H1 (cell line): ENCODE results near the gene EPB41L4A. TPM values are rescaled to one million over a fixed set of nuclear protein-coding genes. Genes with fewer than 3 reads are reported as not detected.

Experiments
- CTCF ChIA-PET: fragments of 300-600 bp; sonication (Branson Sonifier 250); formaldehyde crosslinking; loops from one replicate; lab custom pipeline; 2021; ENCODE audit not compliant: partially characterized antibody; lab: Charles Lee
- POLR2A ChIA-PET: fragments of 300-600 bp; sonication (Branson Sonifier 250); formaldehyde crosslinking; loops from one replicate; lab custom pipeline; 2021; ENCODE audit warnings: inconsistent platforms; ENCODE audit not compliant: partially characterized antibody; lab: Charles Lee
- DNase-seq, 2 experiments: peaks; one replicate each; pipeline versions ENCODE4 v3.0.0 to v3.0.0-alpha.2; 2010 to 2022; ENCODE audit warnings: low spot score in 2 of 2, low read depth in 1 of 2, mixed read lengths in 1 of 2
- FAIRE-seq: peaks from 2 replicates; lab custom pipeline; 2011; peaks lifted over from hg19 to GRCh38; lab: Jason Lieb, UNC
- H2AFZ ChIP-seq: 2 replicates; pipeline ENCODE4 v1.8.1; 2012; ENCODE audit warnings: low read length, inconsistent platforms
- H2AK5ac ChIP-seq: 2 replicates; pipeline ENCODE4 v1.6.1; 2013; ENCODE audit warnings: low read depth, low read length
- H2BK120ac ChIP-seq: replicated peaks from 2 replicates; pipeline ENCODE3; 2013; ENCODE audit warnings: low read depth, low read length, inconsistent platforms
- H2BK12ac ChIP-seq: 2 replicates; pipeline ENCODE4 v1.6.1; 2013; ENCODE audit warnings: low read depth, low read length
- H2BK15ac ChIP-seq: 2 replicates; pipeline ENCODE4 v1.6.1; 2013; ENCODE audit warnings: low read length
- H2BK20ac ChIP-seq: 2 replicates; pipeline ENCODE4 v1.6.1; 2013; ENCODE audit warnings: low read length
- H2BK5ac ChIP-seq: 2 replicates; pipeline ENCODE4 v1.6.1; 2013; ENCODE audit warnings: low read depth, low read length
- H3K14ac ChIP-seq: 2 replicates; pipeline ENCODE4 v1.6.1; 2013; ENCODE audit warnings: inconsistent platforms; ENCODE audit not compliant: insufficient read length
- H3K18ac ChIP-seq: 2 replicates; pipeline ENCODE4 v1.6.1; 2013; ENCODE audit warnings: low read length; ENCODE audit errors: extremely low read depth
- H3K23ac ChIP-seq: 2 replicates; pipeline ENCODE4 v1.6.1; 2013; ENCODE audit warnings: inconsistent platforms; ENCODE audit not compliant: insufficient read length
- H3K23me2 ChIP-seq: 2 replicates; pipeline ENCODE4 v1.6.1; 2013; ENCODE audit warnings: low read depth, low read length
- H3K27ac ChIP-seq: 2 replicates; pipeline ENCODE4 v1.6.1; 2011; ENCODE audit warnings: low read depth, low read length, inconsistent platforms
- H3K27me3 ChIP-seq, 4 experiments: replicated peaks in 1 of 4; 1 replicate in 1 of 4; 2 replicates in 3 of 4; pipeline versions ENCODE4 v1.6.1 to v1.8.1; 2011 to 2013; ENCODE audit warnings: low read length in 3 of 4, mild to moderate bottlenecking in 3 of 4, inconsistent platforms in 2 of 4, mixed read lengths in 2 of 4, moderate library complexity in 1 of 4; ENCODE audit not compliant: control insufficient read depth in 3 of 4, insufficient read depth in 3 of 4; ENCODE audit errors: extremely low read depth in 1 of 4
- H3K36me3 ChIP-seq, 4 experiments: 2 replicates each; pipeline versions ENCODE4 v1.6.1 to v1.8.1; 2011 to 2013; ENCODE audit warnings: mild to moderate bottlenecking in 4 of 4, low read length in 3 of 4, moderate library complexity in 2 of 4, control low read depth in 1 of 4, inconsistent platforms in 1 of 4; ENCODE audit not compliant: insufficient read depth in 4 of 4, control insufficient read depth in 2 of 4
- H3K4ac ChIP-seq: replicated peaks from 2 replicates; pipeline ENCODE3; 2013; ENCODE audit warnings: low read length, low read depth, mixed read lengths, inconsistent platforms; ENCODE audit not compliant: insufficient read length
- H3K4me1 ChIP-seq, 4 experiments: replicated peaks in 1 of 4; 1 replicate in 1 of 4; 2 replicates in 3 of 4; pipeline versions ENCODE4 v1.6.1 to v1.8.1; 2011 to 2013; ENCODE audit warnings: low read length in 3 of 4, inconsistent platforms in 2 of 4, mixed read lengths in 1 of 4; ENCODE audit not compliant: insufficient read depth in 4 of 4, control insufficient read depth in 3 of 4
- H3K4me2 ChIP-seq, 2 experiments: 2 replicates each; pipeline versions ENCODE4 v1.6.1 to v1.8.1; 2011 to 2013; ENCODE audit warnings: low read depth in 2 of 2, low read length in 2 of 2, control low read depth in 1 of 2, inconsistent platforms in 1 of 2, mild to moderate bottlenecking in 1 of 2; ENCODE audit not compliant: insufficient read depth in 1 of 2
- H3K4me3 ChIP-seq, 4 experiments: fragments of 200-600, 300-600 bp in 1 of 4; sonication (generic), shearing (Covaris generic), sonication (Bioruptor Twin) in 1 of 4; 2 replicates each; pipeline versions ENCODE4 v1.5.1 to v1.8.1; 2011 to 2016; ENCODE audit warnings: low read length in 4 of 4, low read depth in 3 of 4, control low read depth in 2 of 4, inconsistent platforms in 2 of 4, mild to moderate bottlenecking in 2 of 4, mixed read lengths in 1 of 4, moderate library complexity in 1 of 4; ENCODE audit not compliant: insufficient read depth in 2 of 4; ENCODE audit errors: extremely low read depth in 1 of 4
- H3K56ac ChIP-seq: replicated peaks from 2 replicates; pipeline ENCODE3; 2013; ENCODE audit warnings: low read depth, mild to moderate bottlenecking, mixed read lengths, low read length, inconsistent platforms; ENCODE audit not compliant: insufficient read length
- H3K79me1 ChIP-seq: 2 replicates; pipeline ENCODE4 v1.6.1; 2013; ENCODE audit warnings: low read depth, low read length, control low read depth
- H3K79me2 ChIP-seq, 2 experiments: 2 replicates each; pipeline versions ENCODE4 v1.6.1 to v1.8.1; 2012 to 2013; ENCODE audit warnings: low read length in 2 of 2, mild to moderate bottlenecking in 2 of 2, inconsistent platforms in 1 of 2; ENCODE audit not compliant: insufficient read depth in 2 of 2, control insufficient read depth in 1 of 2
- H3K9ac ChIP-seq, 4 experiments: replicated peaks in 1 of 4; 1 replicate in 1 of 4; 2 replicates in 3 of 4; pipeline versions ENCODE4 v1.6.1 to v1.8.1; 2011 to 2013; ENCODE audit warnings: low read depth in 3 of 4, low read length in 3 of 4, control low read depth in 2 of 4, mild to moderate bottlenecking in 2 of 4, moderate library complexity in 2 of 4, inconsistent platforms in 1 of 4; ENCODE audit errors: extremely low read depth in 1 of 4
- H3K9me3 ChIP-seq, 2 experiments: 2 replicates each; pipeline versions ENCODE4 v1.6.1 to v1.8.1; 2012 to 2013; ENCODE audit warnings: mild to moderate bottlenecking in 2 of 2, moderate library complexity in 2 of 2, control low read depth in 1 of 2, inconsistent platforms in 1 of 2, low read depth in 1 of 2, low read length in 1 of 2, mixed read lengths in 1 of 2; ENCODE audit not compliant: insufficient read depth in 2 of 2
- H4K20me1 ChIP-seq, 2 experiments: replicated peaks in 1 of 2; 2 replicates each; pipeline versions ENCODE3 to v1.8.1; 2011 to 2013; ENCODE audit warnings: inconsistent platforms in 2 of 2, low read length in 2 of 2, mild to moderate bottlenecking in 1 of 2; ENCODE audit not compliant: insufficient read depth in 2 of 2, control insufficient read depth in 1 of 2
- H4K5ac ChIP-seq: 2 replicates; pipeline ENCODE4 v1.6.1; 2013; ENCODE audit warnings: low read length, low read depth, mixed read lengths, inconsistent platforms; ENCODE audit not compliant: insufficient read length
- H4K8ac ChIP-seq: 2 replicates; pipeline ENCODE4 v1.8.0; 2013; ENCODE audit warnings: mild to moderate bottlenecking, moderate library complexity, low read length, inconsistent platforms; ENCODE audit not compliant: insufficient read depth; ENCODE audit errors: extremely low read depth
- H4K91ac ChIP-seq: replicated peaks from 2 replicates; pipeline ENCODE3; 2013; ENCODE audit warnings: low read length, mixed read lengths, inconsistent platforms; ENCODE audit not compliant: insufficient read length
- CHD2 ChIP-seq: IDR thresholded peaks from 2 replicates; pipeline ENCODE4 v1.6.1; 2012; ENCODE audit warnings: low read length, improper control_type of control experiment
- CTBP2 ChIP-seq: IDR thresholded peaks from 2 replicates; pipeline ENCODE4 v1.7.0; 2011; ENCODE audit warnings: borderline replicate concordance, mild to moderate bottlenecking, moderate library complexity, mixed read lengths, low read length; ENCODE audit not compliant: insufficient read depth, insufficient read length
- CTCF ChIP-seq, 3 experiments: IDR thresholded peaks; 1 replicate in 2 of 3; 2 replicates in 1 of 3; pipeline versions ENCODE4 v1.5.1 to v1.6.1; 2011; ENCODE audit warnings: low read length in 3 of 3, mild to moderate bottlenecking in 3 of 3, inconsistent platforms in 2 of 3, low read depth in 1 of 3, moderate library complexity in 1 of 3; ENCODE audit not compliant: insufficient read depth in 1 of 3; ENCODE audit errors: control extremely low read depth in 1 of 3
- EP300 ChIP-seq, 2 experiments: IDR thresholded peaks; 1 replicate in 1 of 2; 2 replicates in 1 of 2; pipeline ENCODE4 v1.6.1; 2011 to 2012; ENCODE audit warnings: low read depth in 2 of 2, low read length in 2 of 2, mild to moderate bottlenecking in 2 of 2, borderline replicate concordance in 1 of 2, inconsistent platforms in 1 of 2, moderate library complexity in 1 of 2
- JUND ChIP-seq: IDR thresholded peaks from 2 replicates; pipeline ENCODE4 v1.6.1; 2011; ENCODE audit warnings: mild to moderate bottlenecking, improper control_type of control experiment, low read length
- KDM5A ChIP-seq: fragments of 200-600 bp; IDR thresholded peaks from 2 replicates; pipeline ENCODE4 v1.7.1; 2012; ENCODE audit warnings: mild to moderate bottlenecking, low read length, inconsistent platforms, mixed read lengths
- NANOG ChIP-seq: IDR thresholded peaks from 2 replicates; pipeline ENCODE4 v1.6.1; 2011; ENCODE audit warnings: low read length, low read depth, mild to moderate bottlenecking, inconsistent platforms; ENCODE audit not compliant: insufficient read depth, poor library complexity, severe bottlenecking
- POLR2A ChIP-seq, 2 experiments: IDR thresholded peaks; 1 replicate in 1 of 2; 2 replicates in 1 of 2; pipeline ENCODE4 v1.6.1; 2011; ENCODE audit warnings: low read depth in 2 of 2, low read length in 2 of 2, mild to moderate bottlenecking in 2 of 2; ENCODE audit errors: control extremely low read depth in 1 of 2
- SIRT6 ChIP-seq: IDR thresholded peaks from one replicate; pipeline ENCODE4 v1.7.1; 2012; ENCODE audit warnings: low read length, inconsistent platforms
- SRF ChIP-seq: IDR thresholded peaks from 2 replicates; pipeline ENCODE4 v1.6.1; 2011; ENCODE audit warnings: mild to moderate bottlenecking, low read depth, low read length, moderate library complexity
- TBP ChIP-seq: IDR thresholded peaks from 2 replicates; pipeline ENCODE4 v1.6.1; 2011; ENCODE audit warnings: low read depth, low read length, improper control_type of control experiment
- ZNF274 ChIP-seq: IDR thresholded peaks from 2 replicates; pipeline ENCODE4 v1.7.0; 2012; ENCODE audit warnings: low read length, borderline replicate concordance; ENCODE audit errors: extremely low read depth
- WGBS, 2 experiments: shearing (Covaris generic) in 1 of 2; methylation state at CpG; one replicate each; pipeline versions ENCODE4 v1.1.6 to v1.1.7; 2013 to 2015; ENCODE audit warnings: low lambda C conversion rate in 2 of 2, mixed read lengths in 2 of 2, inconsistent platforms in 1 of 2, low coverage in 1 of 2, missing lambda C conversion rate in 1 of 2; ENCODE audit not compliant: insufficient replicate concordance in 2 of 2, insufficient coverage in 1 of 2, insufficient read length in 1 of 2; ENCODE audit errors: extremely low coverage in 1 of 2, missing lambda C conversion rate in 1 of 2; 5-methylcytosine and 5-hydroxymethylcytosine counted together
- polyA plus RNA-seq, 7 experiments: library from polyadenylated mRNA; depleted of rRNA in 3 of 7; stranded (reverse) in 5 of 7; unstranded in 2 of 7; fragments of >200 nt in 5 of 7; fragments of 200-250 nt in 2 of 7; gene quantifications; 1 replicate in 5 of 7; 2 replicates in 1 of 7; 4 replicates in 1 of 7; pipeline versions ENCODE4 v1.2.1 to v1.2.3, GENCODE V29; 2011 to 2013; ENCODE audit warnings: missing spikeins in 2 of 7, mixed read lengths in 2 of 7
- total RNA-seq: library from RNA; stranded (reverse); fragmentation: NEBNext Ultra II Directional; extraction: Animal tissue kit (Norgen Biotek cat#: 25700); gene quantifications from 2 replicates; pipeline ENCODE4 v1.2.1, GENCODE V29; 2021

The EPB41L4A gene
- total and polyA plus RNA-seq, 2 of the 8 experiments (the other 6 are each of a cell fraction or from before 2014, with no cell fraction given): 1.6 to 4.6 TPM

GRCh38 chr5:112226215-112226614, 192.9 kb downstream of the EPB41L4A start:
- Histone ChIP-seq H3K27me3 (no peaks in the 10 kb centered on the region), H3K18ac (no peak overlapping the region), H2AK5ac (no peak overlapping the region), H2BK120ac (no peak overlapping the region), H4K20me1 (no peaks in the 10 kb centered on the region), H3K79me2 (no peaks in the 10 kb centered on the region), H3K9me3 (no peaks in the 10 kb centered on the region), H3K56ac (no peak overlapping the region), H3K4ac (no peak overlapping the region), H2BK5ac (no peak overlapping the region), H3K23ac (no peak overlapping the region), H4K91ac (no peak overlapping the region), H4K8ac (no peak overlapping the region), H2BK12ac (no peak overlapping the region), H3K36me3 (no peaks in the 10 kb centered on the region), H2BK20ac (no peak overlapping the region), H3K23me2 (no peaks in the 10 kb centered on the region), H3K9ac (no peak overlapping the region), H3K27ac (no peak overlapping the region), H2BK15ac (no peak overlapping the region), H3K4me3 (no peak overlapping the region; a peak in 1 of 8 replicates), H3K14ac (no peak overlapping the region), H4K5ac (no peak overlapping the region), H2AFZ (no peak overlapping the region), H3K4me2 (no peak overlapping the region; a peak in 1 of 4 replicates), H3K79me1 (no peaks in the 10 kb centered on the region), H3K4me1 (peaks cover 0 to 11% (median 3%) of the 10 kb centered on the region in 4 experiments; a peak in 5 of 7 replicates)
- ChIA-PET CTCF (interaction anchor here (0.8 to 4.3 kb wide), 5 partner anchors 9 to 675 kb away, joined by 3 to 23 read pairs (median 5); no protein-coding TSS in a partner anchor), POLR2A (interaction anchor here (0.6 kb wide), 1 partner anchor 26 kb away, joined by 3 read pairs; no protein-coding TSS in a partner anchor)
- FAIRE-seq: no peak
- no peak for DNase-seq
- 68% methylated on average over 3 of the region's 3 CpGs; no CpG with 5 or more reads in 1 of the 2 experiments for WGBS, 2 experiments
- TF ChIP-seq SIRT6 (no peak), KDM5A (no peak), EP300 (IDR thresholded peaks at IDR 0.05; ENCODE audit: borderline replicate concordance in 1 of 2, low read depth in 2 of 2, low read length in 2 of 2) (no peak), CTBP2 (no peak), NANOG (no peak), POLR2A (IDR thresholded peaks at IDR 0.05; ENCODE audit: control extremely low read depth in 1 of 2, low read depth in 2 of 2, low read length in 2 of 2) (no peak), ZNF274 (no peak), TBP (no peak), CHD2 (no peak), SRF (no peak), JUND (no peak), CTCF (IDR thresholded peaks at IDR 0.05; ENCODE audit: control extremely low read depth in 1 of 3, insufficient read depth in 1 of 3, low read depth in 1 of 3, low read length in 3 of 3) (no peak)
